SK-N-SH (cell line): Measurements from ENCODE around the gene RADIL. TPM values are rescaled to one million over a fixed set of nuclear protein-coding genes. Genes with fewer than 3 reads are reported as not detected.

Experiments
- CTCF ChIA-PET: fragments of 300-600, 350-600 bp; formaldehyde crosslinking; extraction: SDS; loops from one replicate; lab custom pipeline; 2021; lab: Yijun Ruan, JAX
- POLR2A ChIA-PET: fragments of 350-600 bp; sonication (Branson Sonifier 250); formaldehyde crosslinking; extraction: SDS; loops from one replicate; lab custom pipeline; 2020; ENCODE audit warnings: antibody characterized with exemption, inconsistent platforms; lab: Yijun Ruan, JAX
- DNase-seq: peaks from one replicate; pipeline ENCODE4 v3.0.0; 2012
- H2AFZ ChIP-seq: fragments of 200-600 bp; sonication (generic); 2 replicates; pipeline ENCODE4 v1.8.1; 2016; ENCODE audit warnings: antibody characterized with exemption, mild to moderate bottlenecking, low read depth
- H3F3A ChIP-seq: fragments of 200-600 bp; sonication (generic); replicated peaks from 2 replicates; pipeline ENCODE3; 2016; ENCODE audit warnings: antibody characterized with exemption, mild to moderate bottlenecking; ENCODE audit not compliant: insufficient read depth
- H3K27ac ChIP-seq, 2 experiments: fragments of 200-500 bp in 1 of 2; fragments of 200-600 bp in 1 of 2; sonication (Bioruptor generic) in 1 of 2; sonication (generic), shearing (Covaris generic) in 1 of 2; 2 replicates each; pipeline versions ENCODE4 v1.5.1 to v1.6.1; 2014 to 2016; ENCODE audit warnings: low read depth in 2 of 2, inconsistent platforms in 1 of 2, low read length in 1 of 2, mild to moderate bottlenecking in 1 of 2, mixed read lengths in 1 of 2
- H3K27me3 ChIP-seq: fragments of 200-600 bp; sonication (generic), shearing (Covaris generic); 2 replicates; pipeline ENCODE4 v1.6.1; 2016; ENCODE audit warnings: mixed run types; ENCODE audit not compliant: insufficient read depth
- H3K36me3 ChIP-seq, 2 experiments: fragments of 200-500 bp in 1 of 2; fragments of 200-600 bp in 1 of 2; sonication (Bioruptor generic) in 1 of 2; sonication (generic) in 1 of 2; replicated peaks in 1 of 2; 2 replicates each; pipeline versions ENCODE3 to v1.5.1; 2014 to 2016; ENCODE audit warnings: low read length in 1 of 2, mild to moderate bottlenecking in 1 of 2; ENCODE audit not compliant: insufficient read depth in 2 of 2, control insufficient read depth in 1 of 2
- H3K4me1 ChIP-seq, 2 experiments: fragments of 200-500 bp in 1 of 2; fragments of 200-600 bp in 1 of 2; sonication (Bioruptor generic) in 1 of 2; sonication (generic), shearing (Covaris generic) in 1 of 2; 2 replicates each; pipeline versions ENCODE4 v1.5.1 to v1.6.1; 2014 to 2016; ENCODE audit warnings: low read depth in 1 of 2, low read length in 1 of 2, mixed run types in 1 of 2; ENCODE audit not compliant: insufficient read depth in 2 of 2, control insufficient read depth in 1 of 2
- H3K4me2 ChIP-seq: fragments of 200-600 bp; sonication (generic), shearing (Covaris generic); 2 replicates; pipeline ENCODE4 v1.6.1; 2017; ENCODE audit warnings: mixed run types
- H3K4me3 ChIP-seq, 2 experiments: fragments of 200-500 bp in 1 of 2; fragments of 200-600 bp in 1 of 2; sonication (Bioruptor generic) in 1 of 2; sonication (generic), shearing (Covaris generic) in 1 of 2; 2 replicates each; pipeline versions ENCODE4 v1.5.1 to v1.8.1; 2014 to 2016; ENCODE audit warnings: low read depth in 2 of 2, inconsistent platforms in 1 of 2, low read length in 1 of 2, mild to moderate bottlenecking in 1 of 2, mixed read lengths in 1 of 2, moderate library complexity in 1 of 2
- H3K79me2 ChIP-seq: fragments of 200-600 bp; sonication (generic); 2 replicates; pipeline ENCODE4 v1.8.1; 2017; ENCODE audit warnings: mild to moderate bottlenecking; ENCODE audit not compliant: insufficient read depth
- H3K9ac ChIP-seq: fragments of 200-600 bp; sonication (generic); 2 replicates; pipeline ENCODE4 v1.6.1; 2017; ENCODE audit warnings: mixed run types
- H3K9me2 ChIP-seq: fragments of 200-600 bp; sonication (generic); 2 replicates; pipeline ENCODE4 v1.6.1; 2017; ENCODE audit warnings: mixed run types
- H3K9me3 ChIP-seq: fragments of 200-600 bp; sonication (generic); 2 replicates; pipeline ENCODE4 v1.6.1; 2017; ENCODE audit warnings: mixed run types, mild to moderate bottlenecking, moderate library complexity
- H4K20me1 ChIP-seq: fragments of 200-600 bp; sonication (generic); 2 replicates; pipeline ENCODE4 v1.6.1; 2017; ENCODE audit warnings: mild to moderate bottlenecking, mixed run types; ENCODE audit not compliant: insufficient read depth
- CHD2 ChIP-seq: fragments of 150-350 bp; IDR thresholded peaks from 2 replicates; pipeline ENCODE4 v1.6.1; 2018; ENCODE audit warnings: low read length; ENCODE audit not compliant: partially characterized antibody
- CTCF ChIP-seq: fragments of 200-600 bp; sonication (generic); IDR thresholded peaks from 2 replicates; pipeline ENCODE4 v1.6.1; 2017; ENCODE audit warnings: antibody characterized with exemption, mild to moderate bottlenecking, moderate library complexity
- EP300 ChIP-seq, 2 experiments: IDR thresholded peaks; 2 replicates each; pipeline versions ENCODE4 v1.4.0 to v1.6.1; 2012; ENCODE audit warnings: borderline replicate concordance in 1 of 2, low read depth in 1 of 2, low read length in 1 of 2
- FOSL2 ChIP-seq: IDR thresholded peaks from 2 replicates; pipeline ENCODE4 v1.4.0; 2012; ENCODE audit warnings: low read depth, mild to moderate bottlenecking, moderate library complexity, borderline replicate concordance
- GABPA ChIP-seq: IDR thresholded peaks from 2 replicates; pipeline ENCODE4 v1.4.0; 2012; ENCODE audit warnings: low read depth, mild to moderate bottlenecking
- IRF3 ChIP-seq: fragments of 150-350 bp; IDR thresholded peaks from 2 replicates; pipeline ENCODE4 v1.6.1; 2016; ENCODE audit warnings: mild to moderate bottlenecking, low read depth, low read length
- JUND ChIP-seq: IDR thresholded peaks from 2 replicates; pipeline ENCODE4 v1.4.0; 2012
- NFIC ChIP-seq: IDR thresholded peaks from 2 replicates; pipeline ENCODE4 v1.4.0; 2012; ENCODE audit warnings: borderline replicate concordance
- NRF1 ChIP-seq: IDR thresholded peaks from 2 replicates; pipeline ENCODE4 v1.6.1; 2012; ENCODE audit warnings: low read depth, mild to moderate bottlenecking, low read length
- RAD21 ChIP-seq: IDR thresholded peaks from 2 replicates; pipeline ENCODE4 v1.6.1; 2012; ENCODE audit warnings: mild to moderate bottlenecking, low read length
- RCOR1 ChIP-seq: fragments of 150-350 bp; IDR thresholded peaks from 2 replicates; pipeline ENCODE4 v1.6.1; 2017; ENCODE audit warnings: antibody characterized with exemption, low read length
- RFX5 ChIP-seq: IDR thresholded peaks from 2 replicates; pipeline ENCODE4 v1.6.1; 2012; ENCODE audit warnings: mild to moderate bottlenecking, improper control_type of control experiment, low read length
- SIN3A ChIP-seq: IDR thresholded peaks from 2 replicates; pipeline ENCODE4 v1.6.1; 2012; ENCODE audit warnings: low read depth, mild to moderate bottlenecking, low read length, moderate library complexity, borderline replicate concordance
- SMC3 ChIP-seq: IDR thresholded peaks from 2 replicates; pipeline ENCODE4 v1.6.1; 2012; ENCODE audit warnings: low read depth, low read length, improper control_type of control experiment
- TAF1 ChIP-seq: IDR thresholded peaks from 2 replicates; pipeline ENCODE4 v1.6.1; 2012; ENCODE audit warnings: low read depth, mild to moderate bottlenecking, low read length, moderate library complexity, borderline replicate concordance
- TEAD4 ChIP-seq: IDR thresholded peaks from 2 replicates; pipeline ENCODE4 v1.4.0; 2012; ENCODE audit warnings: mild to moderate bottlenecking, borderline replicate concordance; ENCODE audit not compliant: insufficient read depth
- USF1 ChIP-seq: IDR thresholded peaks from 2 replicates; pipeline ENCODE4 v1.4.0; 2012; ENCODE audit warnings: low read depth, borderline replicate concordance
- YY1 ChIP-seq: IDR thresholded peaks from 2 replicates; pipeline ENCODE4 v1.4.0; 2012; ENCODE audit warnings: low read depth, mild to moderate bottlenecking
- WGBS: methylation state at CpG from one replicate; pipeline ENCODE4 v1.1.6; 2017; ENCODE audit warnings: low lambda C conversion rate; 5-methylcytosine and 5-hydroxymethylcytosine counted together
- polyA plus RNA-seq, 3 experiments: library from polyadenylated mRNA; depleted of rRNA; stranded (reverse); fragments of >200 nt; gene quantifications; 2 replicates each; pipeline ENCODE4 v1.2.3, GENCODE V29; 2012

The RADIL gene
- polyA plus RNA-seq, 1 of the 3 experiments (the other 2 are of a cell fraction): 4.3 TPM

GRCh38 chr7:4886671-4887070 lies 3.2 kb upstream of the RADIL start:
- H3K36me3 ChIP-seq: no peaks in the 10 kb centered on the region
- H3K9ac ChIP-seq: no peak overlapping the region
- 27% methylated on average over 1 of the region's 1 CpG for WGBS
- DNase-seq: no peak
- no peak overlapping the region for H2AFZ ChIP-seq
- H3K4me2 ChIP-seq: no peak overlapping the region
- no peak for TF ChIP-seq CTCF
- TF ChIP-seq USF1: no peak
- no peak for TF ChIP-seq SMC3
- TF ChIP-seq SIN3A: no peak
- no peak for TF ChIP-seq JUND
- no peak for TF ChIP-seq GABPA
- TF ChIP-seq RCOR1: no peak
- no peak for TF ChIP-seq CHD2
- no peak for TF ChIP-seq IRF3
- no peak for TF ChIP-seq NFIC
- no peak for TF ChIP-seq FOSL2
- TF ChIP-seq TAF1: no peak
- no peak for TF ChIP-seq YY1
- TF ChIP-seq TEAD4: no peak
- TF ChIP-seq NRF1: no peak
- H4K20me1 ChIP-seq: no peaks in the 10 kb centered on the region
- no peaks in the 10 kb centered on the region for H3K9me3 ChIP-seq
- peaks cover 12% of the 10 kb centered on the region for H3F3A ChIP-seq
- ChIA-PET POLR2A (no interaction called here), CTCF (interaction anchor here (1.7 to 7.9 kb wide), 5 partner anchors 38 to 89 kb away, joined by 5 to 235 read pairs (median 10); no protein-coding TSS in a partner anchor)
- peaks cover 4 to 9% of the 10 kb centered on the region in 2 experiments; a peak in 1 of 4 replicates for H3K4me1 ChIP-seq
- H3K27ac ChIP-seq: no peak overlapping the region
- no peaks in the 10 kb centered on the region for H3K27me3 ChIP-seq
- H3K4me3 ChIP-seq: no peak overlapping the region
- H3K9me2 ChIP-seq: no peaks in the 10 kb centered on the region
- no peaks in the 10 kb centered on the region for H3K79me2 ChIP-seq

- Histone ChIP-seq H4K20me1 (no peaks in the 10 kb centered on the region), H3K27me3 (no peaks in the 10 kb centered on the region), H3K9ac (no peak overlapping the region), H3K9me2 (no peaks in the 10 kb centered on the region), H2AFZ (no peak overlapping the region), H3K4me1 (peaks cover 5 to 13% of the 10 kb centered on the region in 2 experiments; a peak in 1 of 4 replicates), H3K27ac (no peak overlapping the region), H3K4me2 (no peak overlapping the region), H3F3A (peaks cover 14% of the 10 kb centered on the region), H3K9me3 (no peaks in the 10 kb centered on the region), H3K4me3 (no peak overlapping the region), H3K36me3 (no peaks in the 10 kb centered on the region), H3K79me2 (peaks cover 5% of the 10 kb centered on the region; the same call in 1 of the 2 replicates)
- 81% methylated on average over 7 of the region's 7 CpGs for WGBS
- CTCF ChIA-PET: interaction anchor here (1.7 to 21.4 kb wide), 7 partner anchors 11 to 200 kb away, joined by 6 to 645 read pairs (median 57); partner anchors contain the start of gene PAPOLB
- no peak for DNase-seq
- POLR2A ChIA-PET: no interaction called here
- TF ChIP-seq RAD21: no peak
- no peak for TF ChIP-seq EP300 (IDR thresholded peaks at IDR 0.05; ENCODE audit: borderline replicate concordance in 1 of 2, low read depth in 1 of 2, low read length in 1 of 2)
- no peak for TF ChIP-seq RCOR1
- no peak for TF ChIP-seq TAF1
- no peak for TF ChIP-seq RFX5
- no peak for TF ChIP-seq FOSL2
These were observed 1.8 kb upstream of the RADIL start for GRCh38 chr7:4885317-4885807.
